Body of pancreas (tissue), 4 donors: ENCODE data around the gene C16orf95. TPM values are rescaled to one million over a fixed set of nuclear protein-coding genes. Genes with fewer than 3 reads are reported as not detected.

ENCODE experiments used
- ATAC-seq: fragments of 150-250 bp; one replicate; pipeline ENCODE4 v1.9.1; 2016
- DNase-seq, 4 donors: peaks; one replicate each; pipeline ENCODE4 v3.0.0-alpha.2; 2019
- H3K27ac ChIP-seq, 4 donors: fragments of 200-600 bp; sonication (generic); 1 replicate in 3 of 4; 2 replicates in 1 of 4; pipeline versions ENCODE4 v1.5.1 to v1.6.1; 2016 to 2019; ENCODE audit warnings: mild to moderate bottlenecking in 1 of 4, mixed read lengths in 1 of 4, moderate library complexity in 1 of 4
- H3K27me3 ChIP-seq, 2 donors: fragments of 200-600 bp; sonication (generic); one replicate each; pipeline ENCODE4 v1.6.0; 2016; ENCODE audit warnings: mild to moderate bottlenecking in 1 of 2
- H3K36me3 ChIP-seq, 2 donors: fragments of 200-600 bp; sonication (generic); replicated peaks in 1 of 2; 2 replicates each; pipeline ENCODE4 v1.5.1; 2016; ENCODE audit warnings: low read depth in 2 of 2; ENCODE audit not compliant: insufficient read depth in 1 of 2
- H3K4me1 ChIP-seq: fragments of 200-600 bp; sonication (generic); one replicate; pipeline ENCODE4 v1.6.0; 2016
- H3K4me3 ChIP-seq, 2 donors: fragments of 200-600 bp; sonication (generic); 1 replicate in 1 of 2; 2 replicates in 1 of 2; pipeline ENCODE4 v1.5.1; 2016 to 2019
- H3K9me3 ChIP-seq, 3 donors: fragments of 200-600 bp; sonication (generic); 1 replicate in 2 of 3; 2 replicates in 1 of 3; pipeline ENCODE4 v1.5.1; 2016
- POLR2A ChIP-seq, 3 donors: fragments of 450-650 bp; IDR thresholded peaks; one replicate each; pipeline ENCODE4 v1.6.1; 2016; ENCODE audit warnings: antibody characterized with exemption in 3 of 3, mild to moderate bottlenecking in 2 of 3
- WGBS, 2 donors: methylation state at CpG; one replicate each; pipeline ENCODE4 v1.1.5; 2017; 5-methylcytosine and 5-hydroxymethylcytosine counted together
- intact Hi-C: fragments of 100-400 bp; cut with DNase I; formaldehyde crosslinking; loops from one replicate; pipeline ENCODE4 v1.15.1; 2023
- total RNA-seq, 2 donors: library from RNA; depleted of rRNA; stranded (reverse); fragments of >200 nt; gene quantifications; one replicate each; pipeline ENCODE4 v1.1.0, GENCODE V29; 2016
- TF ChIP-seq, protein P1 (sequence below), 7 experiments: fragments of 450-650 bp in 4 of 7; fragments of 200-600 bp in 3 of 7; sonication (generic) in 3 of 7; IDR thresholded peaks; one replicate each; pipeline ENCODE4 v1.5.1; 2016 to 2019; ENCODE audit warnings: antibody characterized with exemption in 7 of 7

Gene C16orf95
- total RNA-seq, 2 donors from 2014 or later, result 1.3 to 2.0 TPM

DNA sequence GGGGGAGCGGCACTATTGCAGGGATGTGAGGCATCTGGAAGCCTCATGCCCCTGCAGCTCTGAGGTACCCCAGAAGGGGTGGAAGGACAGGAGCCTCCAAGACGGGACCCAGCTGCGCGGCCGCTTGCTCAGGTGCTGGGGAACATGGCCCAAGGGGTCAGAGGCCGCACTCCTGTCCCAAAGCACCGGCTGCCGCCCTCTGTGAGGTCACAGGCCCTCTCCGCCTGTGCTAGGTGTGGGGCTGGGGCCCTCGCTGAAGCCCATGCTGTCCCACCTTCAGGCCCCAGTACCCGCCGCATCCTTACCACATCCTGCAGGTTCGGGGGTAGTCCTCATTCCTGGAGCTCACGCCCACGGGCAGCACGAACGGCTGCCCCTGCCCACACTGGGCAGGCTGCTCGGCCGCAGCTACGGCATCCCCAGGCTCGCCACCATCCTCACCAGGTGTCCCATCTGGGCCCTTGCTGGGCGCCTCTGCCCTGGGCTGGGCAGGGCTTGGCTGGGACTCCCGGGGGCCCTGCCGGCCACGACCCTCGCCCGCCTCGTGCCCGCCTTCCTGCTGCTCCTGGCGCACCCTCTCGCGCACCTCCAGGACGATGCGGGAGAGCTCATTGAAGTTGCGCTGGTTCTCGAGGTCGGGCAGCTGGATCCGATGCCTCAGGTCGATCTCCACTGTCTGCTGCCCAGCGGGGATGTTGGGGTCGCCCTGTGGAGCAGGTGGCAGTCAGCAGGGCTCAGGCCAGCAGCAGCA is 16.6 kb upstream of the C16orf95 start:
- Histone ChIP-seq H3K27me3 (no peaks in the 10 kb centered on the region), H3K4me1 (no peaks in the 10 kb centered on the region), H3K9me3 (no peaks in the 10 kb centered on the region), H3K27ac (no peak overlapping the region), H3K36me3 (peaks cover 0 to 21% of the 10 kb centered on the region in 2 donors), H3K4me3 (no peak overlapping the region)
- intact Hi-C loops, result no loop called here
- DNase-seq (no peak), ATAC-seq (no peak)
- whole genome bisulfite sequencing, 2 donors, result 95 to 96% methylated on average over 19 to 37 of the region's 41 CpGs
- TF ChIP-seq, protein P1, sequence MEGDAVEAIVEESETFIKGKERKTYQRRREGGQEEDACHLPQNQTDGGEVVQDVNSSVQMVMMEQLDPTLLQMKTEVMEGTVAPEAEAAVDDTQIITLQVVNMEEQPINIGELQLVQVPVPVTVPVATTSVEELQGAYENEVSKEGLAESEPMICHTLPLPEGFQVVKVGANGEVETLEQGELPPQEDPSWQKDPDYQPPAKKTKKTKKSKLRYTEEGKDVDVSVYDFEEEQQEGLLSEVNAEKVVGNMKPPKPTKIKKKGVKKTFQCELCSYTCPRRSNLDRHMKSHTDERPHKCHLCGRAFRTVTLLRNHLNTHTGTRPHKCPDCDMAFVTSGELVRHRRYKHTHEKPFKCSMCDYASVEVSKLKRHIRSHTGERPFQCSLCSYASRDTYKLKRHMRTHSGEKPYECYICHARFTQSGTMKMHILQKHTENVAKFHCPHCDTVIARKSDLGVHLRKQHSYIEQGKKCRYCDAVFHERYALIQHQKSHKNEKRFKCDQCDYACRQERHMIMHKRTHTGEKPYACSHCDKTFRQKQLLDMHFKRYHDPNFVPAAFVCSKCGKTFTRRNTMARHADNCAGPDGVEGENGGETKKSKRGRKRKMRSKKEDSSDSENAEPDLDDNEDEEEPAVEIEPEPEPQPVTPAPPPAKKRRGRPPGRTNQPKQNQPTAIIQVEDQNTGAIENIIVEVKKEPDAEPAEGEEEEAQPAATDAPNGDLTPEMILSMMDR (IDR thresholded peaks at IDR 0.05), result no peak
- no peak for TF ChIP-seq POLR2A (IDR thresholded peaks at IDR 0.05)

DNA sequence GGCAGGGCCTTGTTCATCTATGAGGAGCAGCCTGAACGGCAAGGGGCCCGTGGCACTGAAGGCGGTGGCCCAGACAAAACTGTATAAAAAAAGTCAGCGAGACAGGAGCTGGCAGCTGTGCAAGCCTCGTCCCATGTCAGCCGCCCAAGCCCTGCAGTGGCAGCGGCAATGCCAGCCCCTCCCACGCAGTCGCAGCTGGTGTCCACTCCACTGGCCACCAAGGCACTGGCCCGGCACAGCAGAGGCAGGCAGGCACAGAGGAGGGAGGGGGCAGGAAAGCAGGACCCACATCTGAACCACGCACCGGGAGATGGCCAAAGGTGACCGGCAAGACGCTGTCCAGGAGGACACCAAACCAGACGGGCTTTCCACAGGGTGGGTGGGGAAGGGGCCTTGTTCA is 15.9 kb upstream of the C16orf95 start:
- TF ChIP-seq, protein P1 (IDR thresholded peaks at IDR 0.05), result no peak
- TF ChIP-seq POLR2A (IDR thresholded peaks at IDR 0.05), result no peak
- ATAC-seq (no peak), DNase-seq (no peak)
- 85 to 88% methylated on average over 14 to 15 of the region's 15 CpGs for WGBS, 2 donors
- no peak overlapping the region for H3K27ac ChIP-seq
- H3K4me1 ChIP-seq, result no peaks in the 10 kb centered on the region
- no peak overlapping the region for H3K4me3 ChIP-seq
- no peaks in the 10 kb centered on the region for H3K27me3 ChIP-seq
- no peaks in the 10 kb centered on the region for H3K9me3 ChIP-seq
- intact Hi-C loops, result no loop called here
- H3K36me3 ChIP-seq, result peaks cover 0 to 21% of the 10 kb centered on the region in 2 donors

DNA sequence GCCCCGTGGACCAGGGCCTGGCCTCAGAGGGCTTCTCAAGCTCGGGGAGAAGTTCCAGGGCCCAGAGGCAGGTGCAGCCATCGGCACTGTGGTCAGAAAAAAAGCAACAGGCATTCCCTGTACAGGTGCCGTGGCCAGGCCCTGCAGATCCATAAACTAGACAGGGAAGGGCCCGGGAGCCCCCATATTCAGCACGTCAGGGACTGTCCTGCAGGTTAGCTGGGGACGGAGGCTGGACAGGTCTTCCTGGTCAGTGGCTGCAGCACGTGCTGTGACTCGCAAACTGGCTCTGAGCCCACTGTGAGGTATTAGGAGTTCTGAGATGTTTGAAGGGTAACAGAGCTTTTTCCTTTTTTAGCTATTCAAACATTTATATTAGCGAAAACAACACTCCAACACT is 15.0 kb upstream of the C16orf95 start:
- Histone ChIP-seq H3K4me3 (no peak overlapping the region), H3K36me3 (peaks cover 0 to 21% of the 10 kb centered on the region in 2 donors), H3K27me3 (no peaks in the 10 kb centered on the region), H3K9me3 (no peaks in the 10 kb centered on the region), H3K27ac (no peak overlapping the region), H3K4me1 (no peaks in the 10 kb centered on the region)
- DNase-seq (peak in 2 of 4 donors; percentile 34 to 44), ATAC-seq (no peak)
- no peak for TF ChIP-seq POLR2A (IDR thresholded peaks at IDR 0.05)
- TF ChIP-seq, protein P1 (IDR thresholded peaks at IDR 0.05), result no peak
- intact Hi-C loops, result no loop called here
- whole genome bisulfite sequencing, 2 donors, result 89 to 91% methylated on average over 10 of the region's 10 CpGs

DNA sequence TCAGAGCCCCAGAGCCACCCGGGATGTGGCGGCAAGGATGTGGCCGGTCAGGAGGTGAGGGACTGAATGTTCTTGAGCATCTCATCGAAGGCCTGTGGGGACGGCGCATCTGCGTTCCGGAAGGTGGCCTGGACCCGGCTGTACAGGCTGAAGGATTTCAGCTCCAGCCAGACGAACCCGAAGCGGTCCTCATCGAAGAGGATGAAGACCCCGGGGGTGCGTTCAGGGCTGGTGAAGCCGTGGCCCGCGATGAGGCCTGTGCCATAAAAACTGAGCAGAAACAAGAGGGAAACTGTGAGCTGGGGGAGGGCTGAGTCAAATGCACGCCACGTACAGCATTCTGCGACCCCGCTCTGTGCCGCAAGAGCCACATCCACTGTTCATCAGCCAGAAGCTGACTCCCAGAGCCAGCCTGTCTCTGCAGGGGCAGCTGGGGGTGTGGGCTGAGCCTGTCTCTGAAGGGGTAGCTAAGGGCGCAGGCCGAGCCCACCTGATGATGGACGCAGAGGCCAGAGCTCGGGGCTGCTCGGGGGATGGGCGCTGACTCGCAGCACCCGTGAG is 14.1 kb upstream of the C16orf95 start:
- H3K36me3 ChIP-seq, result peaks cover 0 to 21% of the 10 kb centered on the region in 2 donors
- H3K9me3 ChIP-seq, result no peaks in the 10 kb centered on the region
- intact Hi-C loops, result no loop called here
- no peaks in the 10 kb centered on the region for H3K27me3 ChIP-seq
- DNase-seq (no peak), ATAC-seq (no peak)
- TF ChIP-seq POLR2A (IDR thresholded peaks at IDR 0.05), result no peak
- TF ChIP-seq, protein P1 (IDR thresholded peaks at IDR 0.05), result no peak
- WGBS, 2 donors, result 91 to 94% methylated on average over 26 to 31 of the region's 31 CpGs
- H3K4me3 ChIP-seq, result no peak overlapping the region
- no peaks in the 10 kb centered on the region for H3K4me1 ChIP-seq
- H3K27ac ChIP-seq, result no peak overlapping the region
